ENCODE data around the gene SCO2. TPM values are rescaled to one million over a fixed set of nuclear protein-coding genes. Genes with fewer than 3 reads are reported as not detected.
"Not testable (repeated sequence)": the region's sequence is repeated elsewhere in the genome, so short reads cannot be mapped to it uniquely, and the experiment has no call there.

SCO2 gene
- total and polyA plus RNA-seq, 9 of the 15 experiments (the other 6 are each of a cell fraction or from before 2014, with no cell fraction given) = 0.34 to 4.0 (median 1.1) TPM; not detected in 3

DNA sequence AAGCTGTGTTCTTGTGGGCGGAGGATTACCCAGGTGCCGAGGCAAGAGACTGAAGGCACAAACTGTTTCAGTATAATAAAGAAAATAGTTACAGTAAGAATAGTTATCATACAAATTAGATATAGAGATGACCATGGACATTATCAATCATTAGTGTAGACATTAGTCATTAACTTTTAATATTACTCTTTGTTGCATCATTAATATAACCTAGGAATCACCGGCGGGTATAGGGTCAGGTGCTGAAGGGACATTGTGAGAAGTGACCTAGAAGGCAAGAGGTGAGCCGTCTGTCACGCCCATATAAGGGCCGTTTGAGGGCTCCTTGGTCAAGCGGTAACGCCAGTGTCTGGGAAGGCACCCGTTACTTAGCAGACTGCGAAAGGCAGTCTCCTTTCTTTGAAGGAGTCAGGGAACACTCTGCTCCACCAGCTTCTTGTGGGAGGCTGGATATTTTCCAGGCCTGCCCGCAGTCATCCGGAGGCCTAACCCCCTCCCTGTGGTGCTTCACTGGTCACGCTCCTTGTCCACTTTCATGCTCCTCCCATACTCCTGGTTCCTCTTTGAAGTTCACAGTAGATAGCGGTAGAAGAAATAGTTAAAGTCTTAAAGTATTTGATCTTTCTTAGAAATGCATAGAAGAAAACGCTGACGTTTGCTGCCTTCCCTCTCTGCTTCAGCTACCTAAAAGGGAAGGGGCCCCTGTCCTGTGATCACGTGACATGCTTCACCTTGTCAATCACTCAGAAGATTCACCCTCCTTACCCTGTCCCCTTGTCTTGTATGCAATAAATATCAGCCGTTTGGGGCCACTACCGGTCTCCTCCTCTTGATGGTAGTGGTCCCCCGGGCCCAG is 8.7 kb upstream of the SCO2 start:
- in situ Hi-C loops (cut with MboI); TF ChIP-seq TOE1 (CRISPR knock-in tag; IDR thresholded peaks at IDR 0.05; ENCODE audit: borderline replicate concordance, low read depth): not testable (repeated sequence)
- TF ChIP-seq, protein P1, sequence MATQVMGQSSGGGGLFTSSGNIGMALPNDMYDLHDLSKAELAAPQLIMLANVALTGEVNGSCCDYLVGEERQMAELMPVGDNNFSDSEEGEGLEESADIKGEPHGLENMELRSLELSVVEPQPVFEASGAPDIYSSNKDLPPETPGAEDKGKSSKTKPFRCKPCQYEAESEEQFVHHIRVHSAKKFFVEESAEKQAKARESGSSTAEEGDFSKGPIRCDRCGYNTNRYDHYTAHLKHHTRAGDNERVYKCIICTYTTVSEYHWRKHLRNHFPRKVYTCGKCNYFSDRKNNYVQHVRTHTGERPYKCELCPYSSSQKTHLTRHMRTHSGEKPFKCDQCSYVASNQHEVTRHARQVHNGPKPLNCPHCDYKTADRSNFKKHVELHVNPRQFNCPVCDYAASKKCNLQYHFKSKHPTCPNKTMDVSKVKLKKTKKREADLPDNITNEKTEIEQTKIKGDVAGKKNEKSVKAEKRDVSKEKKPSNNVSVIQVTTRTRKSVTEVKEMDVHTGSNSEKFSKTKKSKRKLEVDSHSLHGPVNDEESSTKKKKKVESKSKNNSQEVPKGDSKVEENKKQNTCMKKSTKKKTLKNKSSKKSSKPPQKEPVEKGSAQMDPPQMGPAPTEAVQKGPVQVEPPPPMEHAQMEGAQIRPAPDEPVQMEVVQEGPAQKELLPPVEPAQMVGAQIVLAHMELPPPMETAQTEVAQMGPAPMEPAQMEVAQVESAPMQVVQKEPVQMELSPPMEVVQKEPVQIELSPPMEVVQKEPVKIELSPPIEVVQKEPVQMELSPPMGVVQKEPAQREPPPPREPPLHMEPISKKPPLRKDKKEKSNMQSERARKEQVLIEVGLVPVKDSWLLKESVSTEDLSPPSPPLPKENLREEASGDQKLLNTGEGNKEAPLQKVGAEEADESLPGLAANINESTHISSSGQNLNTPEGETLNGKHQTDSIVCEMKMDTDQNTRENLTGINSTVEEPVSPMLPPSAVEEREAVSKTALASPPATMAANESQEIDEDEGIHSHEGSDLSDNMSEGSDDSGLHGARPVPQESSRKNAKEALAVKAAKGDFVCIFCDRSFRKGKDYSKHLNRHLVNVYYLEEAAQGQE (IDR thresholded peaks at IDR 0.05; ENCODE audit: borderline replicate concordance) = peak; percentile 39; the same call in 1 of the 2 replicates
- TF ChIP-seq, protein P1 (CRISPR knock-in tag; IDR thresholded peaks at IDR 0.05; ENCODE audit: low read depth) = not testable (repeated sequence)
- peak; percentile 45 for TF ChIP-seq MAFK (IDR thresholded peaks at IDR 0.05; ENCODE audit: low read length)
- TF ChIP-seq TOE1 (IDR thresholded peaks at IDR 0.05; ENCODE audit: borderline replicate concordance) = peak; percentile 98
- TF ChIP-seq, protein P2, sequence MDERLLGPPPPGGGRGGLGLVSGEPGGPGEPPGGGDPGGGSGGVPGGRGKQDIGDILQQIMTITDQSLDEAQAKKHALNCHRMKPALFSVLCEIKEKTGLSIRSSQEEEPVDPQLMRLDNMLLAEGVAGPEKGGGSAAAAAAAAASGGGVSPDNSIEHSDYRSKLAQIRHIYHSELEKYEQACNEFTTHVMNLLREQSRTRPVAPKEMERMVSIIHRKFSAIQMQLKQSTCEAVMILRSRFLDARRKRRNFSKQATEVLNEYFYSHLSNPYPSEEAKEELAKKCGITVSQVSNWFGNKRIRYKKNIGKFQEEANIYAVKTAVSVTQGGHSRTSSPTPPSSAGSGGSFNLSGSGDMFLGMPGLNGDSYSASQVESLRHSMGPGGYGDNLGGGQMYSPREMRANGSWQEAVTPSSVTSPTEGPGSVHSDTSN (CRISPR knock-in tag; IDR thresholded peaks at IDR 0.05; ENCODE audit: low read depth) = peak; percentile 45
- TF ChIP-seq, protein P2 (tag; conservative IDR thresholded peaks at IDR 0.05; ENCODE audit: low read depth) = peak; percentile 72

More for the DNA sequence above, 8.7 kb upstream of the SCO2 start:
- Histone ChIP-seq H3K9ac (ENCODE audit: insufficient read depth in 1 of 2, low read depth in 2 of 2, low read length in 2 of 2) (peak overlapping the region in 1 of 2 experiments; percentile 25; a peak in 1 of 4 replicates), H3K27ac (ENCODE audit: extremely low read depth, low read depth, low read length) (peak overlapping the region; percentile 74), H2AFZ (ENCODE audit: low read depth, low read length) (peak overlapping the region; percentile 20), H3K4me1 (replicated peaks in 1 of 2; ENCODE audit: control insufficient read depth in 2 of 2, insufficient read depth in 2 of 2, low read length in 2 of 2) (peaks cover 12 to 41% of the 10 kb centered on the region in 2 experiments; a peak in 4 of 5 replicates), H3K4me2 (ENCODE audit: insufficient read depth, low read length) (peak overlapping the region; percentile 55)
- H3K36me3 ChIP-seq (ENCODE audit: control insufficient read depth, insufficient read depth, low read length); BruUV-seq (replicated peaks); H3K9me3 ChIP-seq (replicated peaks; ENCODE audit: control insufficient read depth, insufficient read depth, low read depth, low read length); H3K4me3 ChIP-seq; H3K9me1 ChIP-seq (ENCODE audit: control insufficient read depth, insufficient read depth, low read length); H3K27me3 ChIP-seq (ENCODE audit: control insufficient read depth in 2 of 2, insufficient read depth in 2 of 2, low read length in 2 of 2); H3K79me2 ChIP-seq (ENCODE audit: control insufficient read depth, insufficient read depth, low read length); H4K20me1 ChIP-seq (replicated peaks; ENCODE audit: control insufficient read depth, insufficient read depth, low read length); CTCF ChIA-PET (ENCODE audit: low intra/inter-chr PET ratio): not testable (repeated sequence)
- peak; percentile 62 for ATAC-seq
- intact Hi-C loops (cut with micrococcal nuclease) = loop anchor here (1.0 kb wide), 1 partner anchor 8 kb away; no protein-coding TSS in a partner anchor
- under 1% methylated on average over 21 of the region's 21 CpGs for WGBS (ENCODE audit: insufficient coverage, low coverage, missing lambda C conversion rate)
- FAIRE-seq = peak; percentile 80
- POLR2A ChIA-PET = interaction anchor here (0.6 to 0.8 kb wide), 2 partner anchors 23 to 29 kb away, joined by 3 to 4 read pairs; no protein-coding TSS in a partner anchor
- peak in 1 of 4 experiments; percentile 58 for DNase-seq (ENCODE audit: extremely low read depth in 1 of 4, low spot score in 3 of 4)
